HCT116 (cell line): ENCODE measurements around the gene MAP7D1. TPM values are rescaled to one million over a fixed set of nuclear protein-coding genes. Genes with fewer than 3 reads are reported as not detected.
"Not testable (repeated sequence)": the region's sequence is repeated elsewhere in the genome, so short reads cannot be mapped to it uniquely, and the experiment has no call there.

ENCODE experiments used
- ATAC-seq: fragments of 200-7000 bp; cut with Tn5 transposase; 2 replicates; pipeline ENCODE4 v1.9.1; 2020; ENCODE audit warnings: mild to moderate bottlenecking, moderate library complexity
- BruUV-seq: library from RNA; stranded (reverse); fragments of 400-500 nt; replicated peaks from 2 replicates; lab custom pipeline; 2021; lab: Mats Ljungman, UMichigan
- CTCF ChIA-PET: fragments of 300-600 bp; sonication (Branson Sonifier 250); formaldehyde crosslinking; loops from one replicate; lab custom pipeline; 2021; ENCODE audit warnings: antibody characterized with exemption; lab: Charles Lee
- POLR2A ChIA-PET: fragments of 300-600, 350-600 bp; sonication (Branson Sonifier 250); formaldehyde crosslinking; loops from one replicate; lab custom pipeline; 2021; ENCODE audit warnings: antibody characterized with exemption; lab: Charles Lee
- RAD21 ChIA-PET, 2 experiments: fragments of 300-600 bp; sonication (Branson Sonifier 250); formaldehyde crosslinking; loops; one replicate each; lab custom pipeline; 2023; ENCODE audit warnings: low total read pairs in 2 of 2; ENCODE audit not compliant: uncharacterized antibody in 2 of 2, unreplicated experiment in 2 of 2, low non-redundant PET in 1 of 2; lab: Charles Lee
- DNase-seq: peaks from one replicate; pipeline ENCODE4 v3.0.0-alpha.2; 2010; ENCODE audit warnings: low read depth, low spot score
- H2AFZ ChIP-seq: fragments of 200-600 bp; shearing (Covaris generic), sonication (generic); 2 replicates; pipeline ENCODE4 v1.6.1; 2017; ENCODE audit warnings: low read depth, mixed run types, mixed read lengths, antibody characterized with exemption, low read length; ENCODE audit not compliant: poor library complexity, severe bottlenecking
- H3K27ac ChIP-seq: 2 replicates; pipeline ENCODE4 v1.5.1; 2012; ENCODE audit warnings: low read depth, low read length
- H3K27me3 ChIP-seq: fragments of 200-600 bp; sonication (generic); 2 replicates; pipeline ENCODE4 v1.6.1; 2016; ENCODE audit warnings: mixed run types, low read length, mixed read lengths; ENCODE audit not compliant: insufficient read depth
- H3K36me3 ChIP-seq, 2 experiments: fragments of 200-500 bp in 1 of 2; fragments of 200-600 bp in 1 of 2; sonication (Bioruptor generic) in 1 of 2; sonication (generic) in 1 of 2; 2 replicates each; pipeline versions ENCODE4 v1.5.1 to v1.6.1; 2014 to 2016; ENCODE audit warnings: low read length in 2 of 2, inconsistent platforms in 1 of 2, mixed read lengths in 1 of 2, mixed run types in 1 of 2; ENCODE audit not compliant: insufficient read depth in 2 of 2, control insufficient read depth in 1 of 2
- H3K4me1 ChIP-seq, 2 experiments: fragments of 200-600 bp in 1 of 2; sonication (generic) in 1 of 2; 2 replicates each; pipeline versions ENCODE4 v1.5.1 to v1.6.1; 2012 to 2017; ENCODE audit warnings: low read length in 2 of 2, inconsistent platforms in 1 of 2, mild to moderate bottlenecking in 1 of 2, mixed read lengths in 1 of 2, mixed run types in 1 of 2, moderate library complexity in 1 of 2; ENCODE audit not compliant: insufficient read depth in 2 of 2, control insufficient read depth in 1 of 2
- H3K4me2 ChIP-seq: fragments of 200-600 bp; sonication (generic); 2 replicates; pipeline ENCODE4 v1.6.1; 2017; ENCODE audit warnings: mixed run types, low read length, mixed read lengths
- H3K4me3 ChIP-seq, 2 experiments: fragments of 200-600 bp in 1 of 2; sonication (generic) in 1 of 2; replicated peaks in 1 of 2; 2 replicates each; pipeline ENCODE4 v1.5.1; 2011 to 2016; ENCODE audit warnings: low read length in 2 of 2, control low read depth in 1 of 2, low read depth in 1 of 2, mild to moderate bottlenecking in 1 of 2, mixed read lengths in 1 of 2, mixed run types in 1 of 2
- H3K79me2 ChIP-seq: fragments of 200-600 bp; sonication (generic); 2 replicates; pipeline ENCODE4 v1.6.1; 2017; ENCODE audit warnings: mild to moderate bottlenecking, mixed run types, low read length, moderate library complexity, mixed read lengths; ENCODE audit not compliant: insufficient read depth
- H3K9ac ChIP-seq: fragments of 200-600 bp; sonication (generic); 2 replicates; pipeline ENCODE4 v1.6.1; 2016; ENCODE audit warnings: low read length, mixed read lengths
- H3K9me2 ChIP-seq: fragments of 200-600 bp; sonication (generic), shearing (Covaris generic); 2 replicates; pipeline ENCODE4 v1.6.1; 2017; ENCODE audit warnings: mixed run types, mild to moderate bottlenecking, moderate library complexity; ENCODE audit not compliant: insufficient read depth
- H3K9me3 ChIP-seq, 2 experiments: fragments of 200-500 bp in 1 of 2; fragments of 200-600 bp in 1 of 2; sonication (Bioruptor generic) in 1 of 2; sonication (generic) in 1 of 2; 2 replicates each; pipeline ENCODE4 v1.6.1; 2014 to 2017; ENCODE audit warnings: low read length in 2 of 2, mixed read lengths in 2 of 2, inconsistent platforms in 1 of 2, low read depth in 1 of 2, mild to moderate bottlenecking in 1 of 2, mixed run types in 1 of 2, moderate library complexity in 1 of 2; ENCODE audit not compliant: control insufficient read depth in 1 of 2, insufficient read depth in 1 of 2
- H4K20me1 ChIP-seq: fragments of 200-600 bp; sonication (generic), shearing (Covaris generic); 2 replicates; pipeline ENCODE4 v1.6.1; 2017; ENCODE audit warnings: mixed run types, mild to moderate bottlenecking, moderate library complexity; ENCODE audit not compliant: insufficient read depth
- CBX3 ChIP-seq: IDR thresholded peaks from 2 replicates; pipeline ENCODE4 v1.6.1; 2012; ENCODE audit warnings: low read depth
- CEBPB ChIP-seq: IDR thresholded peaks from 2 replicates; pipeline ENCODE4 v1.6.1; 2012; ENCODE audit warnings: low read depth
- EGR1 ChIP-seq: IDR thresholded peaks from 2 replicates; pipeline ENCODE4 v1.6.1; 2012; ENCODE audit warnings: low read depth
- EZH2phosphoT487 ChIP-seq: fragments of 200-600 bp; IDR thresholded peaks from 2 replicates; pipeline ENCODE4 v1.6.1; 2018; ENCODE audit warnings: antibody characterized with exemption, borderline replicate concordance
- FOSL1 ChIP-seq: IDR thresholded peaks from 2 replicates; pipeline ENCODE4 v1.6.1; 2012; ENCODE audit warnings: low read depth
- JUND ChIP-seq: IDR thresholded peaks from 2 replicates; pipeline ENCODE4 v1.6.1; 2012
- RAD21 ChIP-seq: IDR thresholded peaks from 2 replicates; pipeline ENCODE4 v1.6.1; 2012; ENCODE audit warnings: low read depth, mild to moderate bottlenecking
- SIN3A ChIP-seq: IDR thresholded peaks from 2 replicates; pipeline ENCODE4 v1.6.1; 2012; ENCODE audit warnings: low read depth
- TCF7L2 ChIP-seq: IDR thresholded peaks from 2 replicates; pipeline ENCODE4 v1.7.0; 2011; ENCODE audit warnings: borderline replicate concordance, inconsistent platforms; ENCODE audit not compliant: insufficient read depth, insufficient read length; ENCODE audit errors: extremely low read depth
- ZNF274 ChIP-seq: fragments of 200-500 bp; sonication (Bioruptor generic); IDR thresholded peaks from 2 replicates; pipeline ENCODE4 v1.6.1; 2014; ENCODE audit warnings: mild to moderate bottlenecking, low read depth, low read length, inconsistent platforms
- intact Hi-C: fragments of 100-400 bp; cut with micrococcal nuclease; formaldehyde crosslinking; loops from 2 replicates; pipeline ENCODE4 v1.10.0; 2022
- total RNA-seq: library from RNA; stranded (reverse); gene quantifications from one replicate; pipeline ENCODE4 v1.2.1, GENCODE V29; 2021; ENCODE audit not compliant: unreplicated experiment

Gene MAP7D1
- total RNA-seq, 1 experiment from 2014 or later = 71.8 TPM

GRCh38 chr1:36217670-36218069 lies 61.7 kb downstream of the MAP7D1 start (continued):
- TF ChIP-seq CBX3 = 0 out of 2 replicates have a peak, but pooled peaks have one; percentile 22

DNA sequence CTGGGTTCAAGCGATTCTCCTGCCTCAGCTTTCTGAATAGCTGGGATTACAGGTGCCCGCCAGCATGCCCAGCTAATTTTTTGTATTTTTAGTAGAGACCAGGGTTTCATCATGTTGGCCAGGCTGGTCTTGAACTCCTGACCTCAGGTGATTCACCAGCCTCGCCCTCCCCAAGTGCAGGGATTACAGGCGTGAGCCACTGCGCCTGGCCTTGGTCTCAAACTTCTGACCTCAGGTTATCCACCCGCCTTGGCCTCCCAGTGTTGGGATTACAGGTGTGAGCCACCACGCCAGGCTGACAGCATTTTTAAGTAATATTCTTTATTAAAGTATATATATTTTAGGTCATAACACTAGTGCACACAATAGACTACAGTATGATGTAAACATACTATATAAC lies 65.9 kb downstream of the MAP7D1 start:
- BruUV-seq, POLR2A ChIA-PET, H3K4me3 ChIP-seq, H3K9ac ChIP-seq, H2AFZ ChIP-seq, ATAC-seq, DNase-seq, H3K27me3 ChIP-seq, H3K9me2 ChIP-seq, H3K9me3 ChIP-seq, RAD21 ChIA-PET, H3K27ac ChIP-seq, intact Hi-C loops: not testable (repeated sequence)
- Histone ChIP-seq H3K36me3 (peaks cover 2 to 12% of the 10 kb centered on the region in 2 experiments; a peak in 2 of 4 replicates), H4K20me1 (peaks cover 14% of the 10 kb centered on the region; the same call in 1 of the 2 replicates), H3K4me2 (peak overlapping the region; percentile 21; the same call in 1 of the 2 replicates), H3K79me2 (peaks cover 26% of the 10 kb centered on the region), H3K4me1 (peaks cover 3 to 37% of the 10 kb centered on the region in 2 experiments; a peak in 3 of 4 replicates)
- CTCF ChIA-PET = interaction anchor here (3.6 kb wide), 1 partner anchor 72 kb away, joined by 14 read pairs; the partner anchor contains the start of gene TRAPPC3

DNA sequence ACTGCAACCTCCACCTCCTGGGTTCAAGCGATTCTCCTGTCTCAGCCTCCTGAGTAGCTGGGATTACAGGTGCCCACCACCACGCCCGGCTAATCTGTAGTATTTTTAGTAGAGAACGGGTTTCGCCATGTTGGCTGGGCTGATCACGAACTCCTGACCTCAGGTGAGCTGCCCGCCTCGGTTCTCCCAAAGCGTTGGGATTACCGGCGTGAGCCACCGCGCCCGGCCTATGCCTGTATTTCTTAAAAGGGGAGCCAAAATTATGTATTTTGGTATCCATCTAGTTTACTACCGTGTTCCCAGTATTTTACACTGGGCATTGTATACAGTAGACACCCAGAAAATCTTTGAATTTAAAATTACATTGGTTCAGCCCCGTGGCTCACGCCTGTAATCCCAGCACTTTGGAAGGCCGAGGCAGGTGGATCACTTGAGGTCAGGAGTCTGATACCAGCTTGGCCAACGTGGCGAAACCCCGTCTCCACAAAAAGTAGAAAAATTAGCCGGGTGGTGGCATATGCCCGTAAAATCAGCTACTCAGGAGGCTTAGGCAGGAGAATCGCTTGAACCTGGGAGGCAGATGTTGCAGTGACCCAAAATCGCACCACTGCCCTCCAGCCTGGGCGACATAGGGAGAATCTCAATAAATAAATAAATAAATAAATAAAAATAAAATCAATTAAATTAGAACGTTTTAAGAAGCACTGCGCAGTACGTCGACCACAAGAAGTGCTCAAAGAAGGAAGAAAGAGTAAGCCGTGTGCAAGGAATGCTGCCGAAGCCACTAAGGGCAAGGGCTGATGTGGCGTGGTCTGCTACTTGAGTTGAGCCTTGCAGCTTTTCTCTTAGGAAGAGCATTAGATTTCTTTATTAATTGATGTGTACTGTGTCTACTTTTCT lies 66.8 kb downstream of the MAP7D1 start:
- peaks cover 3 to 37% of the 10 kb centered on the region in 2 experiments; a peak in 3 of 4 replicates for H3K4me1 ChIP-seq
- peak overlapping the region in 1 of 2 experiments; percentile 93; a peak in 2 of 4 replicates for H3K4me3 ChIP-seq
- H3K9ac ChIP-seq = peak overlapping the region; percentile 69
- H3K27ac ChIP-seq = no peak overlapping the region; the same call in 1 of the 2 replicates
- no peaks in the 10 kb centered on the region for H3K9me2 ChIP-seq
- TF ChIP-seq CEBPB (no peak), EGR1 (no peak), ZNF274 (no peak), JUND (no peak), SIN3A (no peak), FOSL1 (no peak), TCF7L2 (no peak), EZH2phosphoT487 (no peak), RAD21 (no peak), CBX3 (no peak)
- peaks cover 35% of the 10 kb centered on the region for H3K79me2 ChIP-seq
- H2AFZ ChIP-seq = no peak overlapping the region
- ATAC-seq (no peak), DNase-seq (no peak)
- H3K9me3 ChIP-seq = no peaks in the 10 kb centered on the region
- peaks cover 2 to 17% of the 10 kb centered on the region in 2 experiments; a peak in 2 of 4 replicates for H3K36me3 ChIP-seq
- ChIA-PET CTCF (interaction anchor here (3.6 kb wide), 1 partner anchor 73 kb away, joined by 14 read pairs; the partner anchor contains the start of gene TRAPPC3), POLR2A (interaction anchor here (2.1 kb wide), 1 partner anchor 14 kb away, joined by 6 read pairs; no protein-coding TSS in a partner anchor), RAD21 (no interaction called here)
- peak overlapping the region; percentile 88 for H3K4me2 ChIP-seq
- H4K20me1 ChIP-seq = peaks cover 14% of the 10 kb centered on the region; the same call in 1 of the 2 replicates
- intact Hi-C loops = no loop called here
- no peaks in the 10 kb centered on the region for H3K27me3 ChIP-seq
- no TSS peak for BruUV-seq
